ENCODE data around the gene MINDY1. TPM values are rescaled to one million over a fixed set of nuclear protein-coding genes. Genes with fewer than 3 reads are reported as not detected.

The MINDY1 gene
- total and polyA plus RNA-seq, 2 donors (not counting 1 experiment from before 2014, with no cell fraction given): 7.6 to 16.1 TPM

DNA sequence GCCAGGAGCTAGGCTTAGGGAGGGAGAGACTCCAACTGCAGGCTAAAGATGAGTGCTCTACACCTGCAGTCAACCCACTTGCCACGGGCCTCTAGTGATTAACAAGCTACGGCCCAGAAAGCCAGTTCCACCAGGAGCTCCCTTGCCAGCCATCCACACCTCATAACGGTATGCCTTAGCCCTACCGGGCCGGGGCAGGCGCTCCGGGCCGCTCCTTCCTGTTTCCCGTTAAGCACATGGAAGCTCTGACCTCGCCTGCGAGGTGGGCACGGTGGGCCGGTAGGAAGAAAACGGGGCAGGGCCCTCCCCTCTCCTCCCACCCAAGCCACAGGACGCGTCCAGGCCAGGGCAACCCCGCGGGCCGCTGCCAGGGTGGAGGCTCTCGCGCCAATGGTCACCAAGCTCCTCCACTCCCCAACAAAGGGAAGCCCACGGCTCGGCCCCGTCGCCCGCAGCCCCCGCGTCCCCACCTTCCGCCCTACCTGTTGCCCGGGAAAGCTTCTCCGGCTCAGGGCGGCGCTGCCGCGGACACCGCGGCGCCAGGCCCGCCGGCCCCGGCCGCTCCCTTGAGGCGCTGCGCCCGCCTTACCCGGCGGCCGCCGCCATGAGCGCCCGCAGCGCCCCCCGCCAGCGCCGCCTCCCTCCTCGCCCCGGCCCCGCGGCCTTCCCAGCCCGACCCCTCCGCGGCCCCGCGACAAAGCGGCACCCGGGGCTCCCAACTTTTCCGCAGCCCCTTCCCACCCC is 32.7 kb downstream of the MINDY1 start:
- intact Hi-C loops (cut with micrococcal nuclease): no loop called here
- ChIA-PET POLR2A (interaction anchor here (0.6 to 1.3 kb wide), 12 partner anchors 10 to 822 kb away, joined by 3 to 6 read pairs (median 4); partner anchors contain the start of genes ARNT, MINDY1, RPRD2 and VPS72), CTCF (interaction anchor here (0.9 to 1.5 kb wide), 5 partner anchors 22 to 157 kb away, joined by 3 to 8 read pairs (median 4); no protein-coding TSS in a partner anchor)
- Histone ChIP-seq H4K20me1 (ENCODE audit: control insufficient read depth, insufficient read depth, low read length, poor library complexity, severe bottlenecking) (peaks cover 41% of the 10 kb centered on the region), H3K4me1 (ENCODE audit: control insufficient read depth in 2 of 2, insufficient read depth in 2 of 2, low read length in 2 of 2) (peaks cover 44 to 58% of the 10 kb centered on the region in 2 donors), H3K27ac (ENCODE audit: low read length in 2 of 2) (peak overlapping the region; percentile 65 to 82), H3K27me3 (replicated peaks in 1 of 4; ENCODE audit: control extremely low read depth in 1 of 4, control insufficient read depth in 3 of 4, insufficient read depth in 4 of 4, low read length in 3 of 4) (no peaks in the 10 kb centered on the region), H3K4me2 (replicated peaks; ENCODE audit: low read depth, low read length, poor library complexity, severe bottlenecking) (peak overlapping the region; percentile 96), H3K36me3 (replicated peaks in 1 of 2; ENCODE audit: control extremely low read depth in 1 of 2, control insufficient read depth in 1 of 2, extremely low read depth in 1 of 2, insufficient read depth in 2 of 2, low read length in 1 of 2) (no peaks in the 10 kb centered on the region), H2AFZ (ENCODE audit: insufficient read depth, low read depth, low read length, poor library complexity, severe bottlenecking) (peak overlapping the region; percentile 88), H3K9ac (ENCODE audit: low read length) (peak overlapping the region; percentile 89), H3K79me2 (ENCODE audit: control insufficient read depth, insufficient read depth, low read length) (peaks cover 52% of the 10 kb centered on the region), H3K4me3 (ENCODE audit: control extremely low read depth in 1 of 5, extremely low read depth in 1 of 5, insufficient read depth in 1 of 5, low read depth in 2 of 5, low read length in 4 of 5) (peak overlapping the region; percentile 58 to 87 (median 82)), H3K9me3 (ENCODE audit: control extremely low read depth in 1 of 3, control insufficient read depth in 2 of 3, insufficient read depth in 1 of 3, low read length in 2 of 3) (no peaks in the 10 kb centered on the region)
- no peak for TF ChIP-seq CTCF (IDR thresholded peaks at IDR 0.05)
- no peak for TF ChIP-seq EZH2 (IDR thresholded peaks at IDR 0.05; ENCODE audit: borderline replicate concordance, insufficient read depth, low read depth, low read length, poor library complexity, severe bottlenecking)
- peaks cover 55% of the 10 kb centered on the region for H3K4me1 Mint-ChIP-seq
- H3K9me3 Mint-ChIP-seq (ENCODE audit: insufficient read depth): no peaks in the 10 kb centered on the region
- no peaks in the 10 kb centered on the region for H3K27me3 Mint-ChIP-seq
- H3K27ac Mint-ChIP-seq: peak overlapping the region; percentile 88
- H3K4me3 Mint-ChIP-seq: peak overlapping the region; percentile 88
- under 1% methylated on average over 67 of the region's 67 CpGs for WGBS (ENCODE audit: insufficient coverage)
- ATAC-seq (ENCODE audit: low read depth): peak; percentile 44
- DNase-seq: peak; percentile 68

Measured in B cell (primary cell).